Aorta (tissue), 5 donors: ENCODE data around the gene STYXL1. TPM values are rescaled to one million over a fixed set of nuclear protein-coding genes. Genes with fewer than 3 reads are reported as not detected.

Source experiments
- ATAC-seq: fragments of 200-7000 bp; cut with Tn5 transposase; one replicate; pipeline ENCODE4 v1.9.1; 2022; ENCODE audit warnings: moderate library complexity; ENCODE audit not compliant: low FRiP score
- DNase-seq, 2 donors: peaks; one replicate each; pipeline ENCODE4 v3.0.0-alpha.2; 2020
- H3K27ac ChIP-seq, 2 donors: one replicate each; pipeline ENCODE4 v1.5.1; 2013; ENCODE audit warnings: low read length in 2 of 2, mild to moderate bottlenecking in 2 of 2, moderate library complexity in 2 of 2, control low read depth in 1 of 2, inconsistent platforms in 1 of 2, low read depth in 1 of 2
- H3K27me3 ChIP-seq, 2 donors: one replicate each; pipeline ENCODE4 v1.6.1; 2013; ENCODE audit warnings: control low read depth in 1 of 2, low read length in 1 of 2, mild to moderate bottlenecking in 1 of 2, moderate library complexity in 1 of 2; ENCODE audit not compliant: insufficient read depth in 2 of 2, control insufficient read depth in 1 of 2
- H3K36me3 ChIP-seq, 2 donors: one replicate each; pipeline ENCODE4 v1.6.1; 2013; ENCODE audit warnings: control low read depth in 1 of 2, low read length in 1 of 2, mild to moderate bottlenecking in 1 of 2; ENCODE audit not compliant: insufficient read depth in 2 of 2, control insufficient read depth in 1 of 2
- H3K4me1 ChIP-seq, 2 donors: one replicate each; pipeline ENCODE4 v1.6.1; 2013; ENCODE audit warnings: low read length in 2 of 2, control low read depth in 1 of 2, mild to moderate bottlenecking in 1 of 2, moderate library complexity in 1 of 2; ENCODE audit not compliant: insufficient read depth in 2 of 2, control insufficient read depth in 1 of 2
- H3K4me3 ChIP-seq, 2 donors: one replicate each; pipeline ENCODE4 v1.5.1; 2013; ENCODE audit warnings: low read length in 2 of 2, control low read depth in 1 of 2, mild to moderate bottlenecking in 1 of 2
- H3K9me3 ChIP-seq: one replicate; pipeline ENCODE4 v1.6.1; 2013; ENCODE audit warnings: mild to moderate bottlenecking, low read length; ENCODE audit not compliant: control insufficient read depth
- WGBS, 2 donors: extraction: QIAGEN DNeasy Blood & Tissue Kit; methylation state at CpG; one replicate each; pipeline ENCODE4 v1.1.7; 2013; 5-methylcytosine and 5-hydroxymethylcytosine counted together
- intact Hi-C, 2 donors: fragments of 100-400 bp; cut with DNase I; formaldehyde crosslinking; loops; one replicate each; pipeline versions ENCODE4 v1.14.2 to v1.15.0; 2022
- polyA plus RNA-seq, 2 donors: library from polyadenylated mRNA; stranded (reverse); fragments of 200-250 nt; gene quantifications; one replicate each; pipeline ENCODE4 v1.2.3, GENCODE V29; 2013
- total RNA-seq, 2 donors: library from RNA; stranded (reverse); fragmentation: NEBNext Ultra II Directional; extraction: Animal tissue kit (Norgen Biotek cat#: 25700); gene quantifications; one replicate each; pipeline ENCODE4 v1.2.1, GENCODE V29; 2021
- donor health status: healthy with polysubstance abuse.
- donor health status: Bipolar disorder and iron deficiency.
- donor health status: DM: no; HTN: no; CAD: no.
- donor health status: DM: no; HTN: no; CAD: no.
- donor health status: DM: yes; HTN: yes; CAD: no.

STYXL1 gene
- total and polyA plus RNA-seq, 4 donors, result 6.1 to 18.7 (median 16.5) TPM

GRCh38 chr7:75965617-75966016, 82.2 kb downstream of the STYXL1 start:
- no peaks in the 10 kb centered on the region for H3K27me3 ChIP-seq
- H3K36me3 ChIP-seq, result no peaks in the 10 kb centered on the region
- no peak for ATAC-seq
- 68 to 69% methylated on average over 13 of the region's 13 CpGs for WGBS, 2 donors
- H3K9me3 ChIP-seq, result no peaks in the 10 kb centered on the region
- peaks cover 0 to 2% of the 10 kb centered on the region in 2 donors for H3K4me1 ChIP-seq
- peak overlapping the region; percentile 94 to 97 for H3K27ac ChIP-seq
- H3K4me3 ChIP-seq, result no peak overlapping the region
- intact Hi-C loops, result loop anchor here (1.0 to 5.0 kb wide), 2 partner anchors 48 to 50 kb away; partner anchors contain the start of gene POR (in 2 of the 2)
- DNase-seq, result no peak

- DNase-seq, result no peak
- peak; percentile 6 for ATAC-seq
- intact Hi-C loops, result no loop called here
- peaks cover 0 to 2% of the 10 kb centered on the region in 2 donors for H3K4me1 ChIP-seq
- H3K4me3 ChIP-seq, result no peak overlapping the region
- H3K27me3 ChIP-seq, result no peaks in the 10 kb centered on the region
- WGBS, 2 donors, result 39 to 40% methylated on average over 9 of the region's 9 CpGs
- no peaks in the 10 kb centered on the region for H3K9me3 ChIP-seq
- peak overlapping the region; percentile 77 to 92 for H3K27ac ChIP-seq
- peaks cover 0 to 2% of the 10 kb centered on the region in 2 donors for H3K36me3 ChIP-seq
These were observed 84.3 kb downstream of the STYXL1 start for GRCh38 chr7:75963381-75963995.

DNA sequence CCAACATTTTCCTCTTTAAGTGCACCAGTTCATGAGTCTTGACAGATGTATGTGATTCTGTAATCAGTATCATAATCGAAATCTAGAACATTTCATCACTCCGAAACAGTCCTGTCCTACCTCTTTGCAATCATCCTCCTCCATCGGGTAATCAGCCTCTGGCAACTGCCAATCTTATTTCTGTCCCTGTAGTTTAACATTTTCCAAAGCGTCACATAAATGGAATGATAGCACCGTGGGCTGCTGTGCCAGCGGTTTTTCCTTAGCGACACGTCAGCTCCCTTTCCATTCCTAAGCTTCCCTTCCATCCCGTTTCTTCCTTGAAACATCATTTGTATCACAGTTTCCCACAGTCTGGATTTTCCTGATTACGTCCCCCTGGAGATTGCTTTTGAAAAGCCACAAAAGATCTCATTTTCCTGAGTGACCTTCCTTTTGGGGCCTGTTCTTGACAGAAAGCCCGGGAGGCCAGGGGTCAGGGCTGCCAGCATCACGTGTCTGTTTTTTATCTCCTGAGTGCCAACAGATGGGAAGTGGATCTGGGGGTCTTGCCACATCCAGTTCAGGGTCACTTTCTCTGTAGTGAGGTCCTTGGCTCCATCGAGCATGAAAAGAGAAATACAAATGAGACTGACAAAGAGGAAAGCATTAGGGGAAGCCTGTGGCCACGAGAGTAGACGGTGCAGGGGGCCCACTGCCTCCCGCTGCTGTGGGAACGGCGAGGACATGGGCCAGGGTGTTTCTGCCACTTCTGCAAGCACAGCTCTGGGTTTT, 85.0 kb downstream of the STYXL1 start:
- intact Hi-C loops, result no loop called here
- 3 to 7% methylated on average over 18 of the region's 18 CpGs for WGBS, 2 donors
- H3K36me3 ChIP-seq, result peaks cover 0 to 2% of the 10 kb centered on the region in 2 donors
- peak; percentile 60 for ATAC-seq
- DNase-seq, result peak; percentile 73 to 88
- no peaks in the 10 kb centered on the region for H3K27me3 ChIP-seq
- peak overlapping the region; percentile 77 to 92 for H3K27ac ChIP-seq
- H3K4me1 ChIP-seq, result peaks cover 0 to 2% of the 10 kb centered on the region in 2 donors
- H3K4me3 ChIP-seq, result no peak overlapping the region
- H3K9me3 ChIP-seq, result no peaks in the 10 kb centered on the region

GRCh38 chr7:75961218-75961617, 86.6 kb downstream of the STYXL1 start:
- no peak for ATAC-seq
- Histone ChIP-seq H3K36me3 (peaks cover 0 to 2% of the 10 kb centered on the region in 2 donors), H3K9me3 (no peaks in the 10 kb centered on the region), H3K27me3 (no peaks in the 10 kb centered on the region), H3K4me3 (no peak overlapping the region), H3K4me1 (peaks cover 0 to 2% of the 10 kb centered on the region in 2 donors), H3K27ac (peak overlapping the region in 1 of 2 donors; percentile 37)
- WGBS, 2 donors, result 94 to 97% methylated on average over 7 of the region's 7 CpGs
- DNase-seq, result no peak
- intact Hi-C loops, result no loop called here

GRCh38 chr7:75960372-75960771, 87.4 kb downstream of the STYXL1 start:
- Histone ChIP-seq H3K4me1 (peaks cover 0 to 2% of the 10 kb centered on the region in 2 donors), H3K27me3 (no peaks in the 10 kb centered on the region), H3K9me3 (no peaks in the 10 kb centered on the region), H3K36me3 (peaks cover 0 to 4% of the 10 kb centered on the region in 2 donors), H3K4me3 (no peak overlapping the region), H3K27ac (no peak overlapping the region)
- WGBS, 2 donors, result 96 to 98% methylated on average over 6 of the region's 6 CpGs
- intact Hi-C loops, result no loop called here
- DNase-seq, result no peak
- no peak for ATAC-seq

- no peaks in the 10 kb centered on the region for H3K9me3 ChIP-seq
- intact Hi-C loops, result no loop called here
- H3K27ac ChIP-seq, result no peak overlapping the region
- ATAC-seq (no peak), DNase-seq (no peak)
- no peaks in the 10 kb centered on the region for H3K27me3 ChIP-seq
- no peak overlapping the region for H3K4me3 ChIP-seq
- peaks cover 0 to 2% of the 10 kb centered on the region in 2 donors for H3K4me1 ChIP-seq
- WGBS, 2 donors, result 88 to 89% methylated on average over 9 of the region's 9 CpGs
- H3K36me3 ChIP-seq, result peaks cover 0 to 4% of the 10 kb centered on the region in 2 donors
These were observed 88.8 kb downstream of the STYXL1 start for GRCh38 chr7:75958802-75959543.

DNA sequence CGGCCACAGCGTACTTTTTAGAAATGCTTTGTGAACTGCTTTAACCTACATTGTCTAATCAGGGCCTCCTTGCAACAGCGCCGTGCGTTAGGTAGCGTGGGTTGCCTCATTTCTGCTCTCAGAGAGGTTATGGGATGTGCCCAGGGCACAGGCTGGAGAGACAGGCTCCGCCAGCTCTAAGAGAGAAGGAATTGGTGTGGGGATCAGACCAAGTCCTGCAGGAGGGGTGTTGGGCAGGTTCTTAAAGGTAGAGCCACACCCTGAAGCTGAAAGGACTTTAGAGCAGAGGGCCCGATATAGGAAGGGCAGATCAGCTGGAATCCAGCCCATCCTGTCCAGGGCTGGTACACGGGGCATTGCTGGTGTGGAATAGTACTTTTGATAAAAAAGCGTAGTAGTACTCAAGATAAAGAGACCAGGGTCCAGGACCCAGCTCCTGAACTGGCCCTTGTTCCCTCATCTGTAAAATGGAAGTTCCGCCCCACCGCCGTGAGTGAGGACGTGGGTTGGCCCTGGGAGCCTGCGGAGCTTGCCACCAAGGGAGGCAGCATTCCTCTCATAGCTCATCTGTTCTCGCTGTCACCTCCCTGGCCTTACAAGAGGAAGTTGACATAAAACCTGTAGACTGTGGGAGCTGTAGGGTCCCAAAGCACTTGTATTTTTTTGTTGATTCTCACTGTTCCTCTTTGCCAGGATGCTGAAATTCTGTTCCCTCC, 90.6 kb downstream of the STYXL1 start:
- intact Hi-C loops, result no loop called here
- H3K36me3 ChIP-seq, result peaks cover 0 to 4% of the 10 kb centered on the region in 2 donors
- peak; percentile 9 for ATAC-seq
- no peak overlapping the region for H3K4me3 ChIP-seq
- peaks cover 0 to under 1% of the 10 kb centered on the region in 2 donors for H3K4me1 ChIP-seq
- no peaks in the 10 kb centered on the region for H3K9me3 ChIP-seq
- no peak for DNase-seq
- H3K27me3 ChIP-seq, result no peaks in the 10 kb centered on the region
- H3K27ac ChIP-seq, result no peak overlapping the region
- 86 to 87% methylated on average over 16 of the region's 16 CpGs for WGBS, 2 donors

DNA sequence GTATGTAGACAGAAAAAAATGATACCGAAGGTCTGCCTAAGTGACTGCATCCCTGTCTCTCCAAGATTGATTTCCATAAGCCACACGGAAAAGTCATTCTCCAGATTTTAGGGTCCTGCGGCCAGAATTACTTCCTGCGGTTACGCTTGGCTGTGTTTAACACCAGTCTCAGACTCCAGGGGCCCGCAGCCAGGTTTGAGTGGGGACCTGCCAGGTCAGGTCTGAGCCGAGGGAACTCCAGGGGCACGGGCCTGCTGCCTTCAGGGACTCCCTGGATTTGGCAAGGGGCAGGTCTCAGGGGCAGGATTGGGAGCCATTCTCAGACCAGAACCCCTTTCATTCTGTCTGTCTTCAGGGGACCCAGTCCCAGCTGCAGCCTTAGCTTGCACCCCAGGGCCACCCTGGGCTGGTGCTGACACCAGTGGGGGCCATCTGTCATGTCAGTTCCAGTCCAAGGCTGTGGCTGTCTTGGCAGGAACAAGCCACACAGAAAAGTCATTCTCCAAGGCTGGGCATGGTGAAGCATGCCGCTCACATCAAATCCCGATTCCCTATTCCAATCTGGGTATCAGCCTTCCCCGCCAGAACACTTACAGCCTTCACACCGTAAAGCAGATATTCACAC, 92.4 kb downstream of the STYXL1 start:
- H3K27me3 ChIP-seq, result no peaks in the 10 kb centered on the region
- ATAC-seq, result no peak
- no peaks in the 10 kb centered on the region for H3K4me1 ChIP-seq
- no peak overlapping the region for H3K4me3 ChIP-seq
- no peak overlapping the region for H3K27ac ChIP-seq
- peaks cover 0 to 3% of the 10 kb centered on the region in 2 donors for H3K36me3 ChIP-seq
- 51 to 68% methylated on average over 12 of the region's 12 CpGs for WGBS, 2 donors
- no peak for DNase-seq
- intact Hi-C loops, result no loop called here
- H3K9me3 ChIP-seq, result no peaks in the 10 kb centered on the region
